HCT116 (cell line): Measurements from ENCODE around the gene AKAP12. TPM values are rescaled to one million over a fixed set of nuclear protein-coding genes. Genes with fewer than 3 reads are reported as not detected.

Experiments used
- ATAC-seq: fragments of 200-7000 bp; cut with Tn5 transposase; 2 replicates; pipeline ENCODE4 v1.9.1; 2020; ENCODE audit warnings: mild to moderate bottlenecking, moderate library complexity
- BruUV-seq: library from RNA; stranded (reverse); fragments of 400-500 nt; replicated peaks from 2 replicates; lab custom pipeline; 2021; lab: Mats Ljungman, UMichigan
- CTCF ChIA-PET: fragments of 300-600 bp; sonication (Branson Sonifier 250); formaldehyde crosslinking; loops from one replicate; lab custom pipeline; 2021; ENCODE audit warnings: antibody characterized with exemption; lab: Charles Lee
- POLR2A ChIA-PET: fragments of 300-600, 350-600 bp; sonication (Branson Sonifier 250); formaldehyde crosslinking; loops from one replicate; lab custom pipeline; 2021; ENCODE audit warnings: antibody characterized with exemption; lab: Charles Lee
- RAD21 ChIA-PET, 2 experiments: fragments of 300-600 bp; sonication (Branson Sonifier 250); formaldehyde crosslinking; loops; one replicate each; lab custom pipeline; 2023; ENCODE audit warnings: low total read pairs in 2 of 2; ENCODE audit not compliant: uncharacterized antibody in 2 of 2, unreplicated experiment in 2 of 2, low non-redundant PET in 1 of 2; lab: Charles Lee
- DNase-seq: peaks from one replicate; pipeline ENCODE4 v3.0.0-alpha.2; 2010; ENCODE audit warnings: low read depth, low spot score
- H2AFZ ChIP-seq: fragments of 200-600 bp; shearing (Covaris generic), sonication (generic); 2 replicates; pipeline ENCODE4 v1.6.1; 2017; ENCODE audit warnings: low read depth, mixed run types, mixed read lengths, antibody characterized with exemption, low read length; ENCODE audit not compliant: poor library complexity, severe bottlenecking
- H3K27ac ChIP-seq: 2 replicates; pipeline ENCODE4 v1.5.1; 2012; ENCODE audit warnings: low read depth, low read length
- H3K27me3 ChIP-seq: fragments of 200-600 bp; sonication (generic); 2 replicates; pipeline ENCODE4 v1.6.1; 2016; ENCODE audit warnings: mixed run types, low read length, mixed read lengths; ENCODE audit not compliant: insufficient read depth
- H3K36me3 ChIP-seq, 2 experiments: fragments of 200-500 bp in 1 of 2; fragments of 200-600 bp in 1 of 2; sonication (Bioruptor generic) in 1 of 2; sonication (generic) in 1 of 2; 2 replicates each; pipeline versions ENCODE4 v1.5.1 to v1.6.1; 2014 to 2016; ENCODE audit warnings: low read length in 2 of 2, inconsistent platforms in 1 of 2, mixed read lengths in 1 of 2, mixed run types in 1 of 2; ENCODE audit not compliant: insufficient read depth in 2 of 2, control insufficient read depth in 1 of 2
- H3K4me1 ChIP-seq, 2 experiments: fragments of 200-600 bp in 1 of 2; sonication (generic) in 1 of 2; 2 replicates each; pipeline versions ENCODE4 v1.5.1 to v1.6.1; 2012 to 2017; ENCODE audit warnings: low read length in 2 of 2, inconsistent platforms in 1 of 2, mild to moderate bottlenecking in 1 of 2, mixed read lengths in 1 of 2, mixed run types in 1 of 2, moderate library complexity in 1 of 2; ENCODE audit not compliant: insufficient read depth in 2 of 2, control insufficient read depth in 1 of 2
- H3K4me2 ChIP-seq: fragments of 200-600 bp; sonication (generic); 2 replicates; pipeline ENCODE4 v1.6.1; 2017; ENCODE audit warnings: mixed run types, low read length, mixed read lengths
- H3K4me3 ChIP-seq, 2 experiments: fragments of 200-600 bp in 1 of 2; sonication (generic) in 1 of 2; replicated peaks in 1 of 2; 2 replicates each; pipeline ENCODE4 v1.5.1; 2011 to 2016; ENCODE audit warnings: low read length in 2 of 2, control low read depth in 1 of 2, low read depth in 1 of 2, mild to moderate bottlenecking in 1 of 2, mixed read lengths in 1 of 2, mixed run types in 1 of 2
- H3K79me2 ChIP-seq: fragments of 200-600 bp; sonication (generic); 2 replicates; pipeline ENCODE4 v1.6.1; 2017; ENCODE audit warnings: mild to moderate bottlenecking, mixed run types, low read length, moderate library complexity, mixed read lengths; ENCODE audit not compliant: insufficient read depth
- H3K9ac ChIP-seq: fragments of 200-600 bp; sonication (generic); 2 replicates; pipeline ENCODE4 v1.6.1; 2016; ENCODE audit warnings: low read length, mixed read lengths
- H3K9me2 ChIP-seq: fragments of 200-600 bp; sonication (generic), shearing (Covaris generic); 2 replicates; pipeline ENCODE4 v1.6.1; 2017; ENCODE audit warnings: mixed run types, mild to moderate bottlenecking, moderate library complexity; ENCODE audit not compliant: insufficient read depth
- H3K9me3 ChIP-seq, 2 experiments: fragments of 200-500 bp in 1 of 2; fragments of 200-600 bp in 1 of 2; sonication (Bioruptor generic) in 1 of 2; sonication (generic) in 1 of 2; 2 replicates each; pipeline ENCODE4 v1.6.1; 2014 to 2017; ENCODE audit warnings: low read length in 2 of 2, mixed read lengths in 2 of 2, inconsistent platforms in 1 of 2, low read depth in 1 of 2, mild to moderate bottlenecking in 1 of 2, mixed run types in 1 of 2, moderate library complexity in 1 of 2; ENCODE audit not compliant: control insufficient read depth in 1 of 2, insufficient read depth in 1 of 2
- H4K20me1 ChIP-seq: fragments of 200-600 bp; sonication (generic), shearing (Covaris generic); 2 replicates; pipeline ENCODE4 v1.6.1; 2017; ENCODE audit warnings: mixed run types, mild to moderate bottlenecking, moderate library complexity; ENCODE audit not compliant: insufficient read depth
- FOSL1 ChIP-seq: IDR thresholded peaks from 2 replicates; pipeline ENCODE4 v1.6.1; 2012; ENCODE audit warnings: low read depth
- POLR2AphosphoS5 ChIP-seq: IDR thresholded peaks from 2 replicates; pipeline ENCODE4 v1.6.1; 2011; ENCODE audit warnings: mild to moderate bottlenecking, low read depth, low read length, moderate library complexity
- SP1 ChIP-seq: IDR thresholded peaks from 2 replicates; pipeline ENCODE4 v1.6.1; 2012; ENCODE audit warnings: low read depth
- intact Hi-C: fragments of 100-400 bp; cut with micrococcal nuclease; formaldehyde crosslinking; loops from 2 replicates; pipeline ENCODE4 v1.10.0; 2022
- total RNA-seq: library from RNA; stranded (reverse); gene quantifications from one replicate; pipeline ENCODE4 v1.2.1, GENCODE V29; 2021; ENCODE audit not compliant: unreplicated experiment
- TF ChIP-seq, protein P1 (sequence below): IDR thresholded peaks from 2 replicates; pipeline ENCODE4 v1.6.1; 2012

The AKAP12 gene
- total RNA-seq, 1 experiment from 2014 or later: 1,220 TPM

- H3K9ac ChIP-seq: no peak overlapping the region
- intact Hi-C loops: loop anchor here (10.0 kb wide), 1 partner anchor 183 kb away; no protein-coding TSS in a partner anchor
- BruUV-seq: no TSS peak
- H3K4me2 ChIP-seq: no peak overlapping the region
- ChIA-PET POLR2A (interaction anchor here (0.7 kb wide), 1 partner anchor 358 kb away, joined by 5 read pairs; no protein-coding TSS in a partner anchor), CTCF (no interaction called here), RAD21 (no interaction called here)
- DNase-seq (no peak), ATAC-seq (no peak)
- H3K9me3 ChIP-seq: no peaks in the 10 kb centered on the region
- H2AFZ ChIP-seq: no peak overlapping the region
- no peak overlapping the region for H3K27ac ChIP-seq
- peaks cover 99% of the 10 kb centered on the region for H3K79me2 ChIP-seq
- no peaks in the 10 kb centered on the region for H3K27me3 ChIP-seq
- peaks cover 5 to 50% of the 10 kb centered on the region in 2 experiments; a peak in 3 of 4 replicates for H3K4me1 ChIP-seq
- TF ChIP-seq SP1: no peak
- TF ChIP-seq POLR2AphosphoS5: peak; percentile 5; the same call in 1 of the 2 replicates
- H3K36me3 ChIP-seq: peaks cover 0 to 18% of the 10 kb centered on the region in 2 experiments; a peak in 1 of 4 replicates
- H4K20me1 ChIP-seq: peaks cover 3% of the 10 kb centered on the region; the same call in 1 of the 2 replicates
- H3K9me2 ChIP-seq: no peaks in the 10 kb centered on the region
- no peak overlapping the region for H3K4me3 ChIP-seq
Measured at GRCh38 chr6:151248295-151248694, 8.5 kb downstream of the AKAP12 start.

DNA sequence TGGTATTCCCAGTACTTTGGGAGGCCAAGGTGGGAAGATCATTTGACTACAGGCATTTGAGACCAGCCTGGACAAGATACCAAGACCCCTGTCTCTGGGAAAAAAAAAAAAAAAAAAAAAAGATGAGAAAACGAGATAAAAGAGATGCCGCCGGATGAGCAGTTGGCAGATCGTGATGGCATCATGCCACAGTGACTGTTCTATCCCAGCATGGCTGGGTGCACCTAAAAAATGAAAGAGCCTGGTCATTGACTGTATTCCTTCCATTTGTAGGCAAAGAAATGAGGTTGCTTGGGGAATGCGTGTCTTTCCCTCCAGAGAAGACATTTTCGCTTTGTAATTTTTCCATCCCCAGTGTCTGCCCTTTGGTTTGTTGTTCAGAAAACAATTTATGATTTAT, 12.9 kb downstream of the AKAP12 start:
- Histone ChIP-seq H3K4me3 (no peak overlapping the region), H3K27ac (no peak overlapping the region), H3K4me1 (peaks cover 5 to 48% of the 10 kb centered on the region in 2 experiments; a peak in 3 of 4 replicates), H3K4me2 (no peak overlapping the region), H3K36me3 (peaks cover 0 to 8% of the 10 kb centered on the region in 2 experiments; a peak in 1 of 4 replicates), H3K27me3 (no peaks in the 10 kb centered on the region), H2AFZ (no peak overlapping the region), H3K9me3 (no peaks in the 10 kb centered on the region), H3K9me2 (no peaks in the 10 kb centered on the region), H3K79me2 (peaks cover 99% of the 10 kb centered on the region), H3K9ac (no peak overlapping the region), H4K20me1 (peaks cover 5% of the 10 kb centered on the region; the same call in 1 of the 2 replicates)
- RAD21 ChIA-PET: no interaction called here
- no peak for ATAC-seq
- no TSS peak for BruUV-seq
- POLR2A ChIA-PET: no interaction called here
- no peak for DNase-seq
- CTCF ChIA-PET: no interaction called here
- TF ChIP-seq, protein P1, sequence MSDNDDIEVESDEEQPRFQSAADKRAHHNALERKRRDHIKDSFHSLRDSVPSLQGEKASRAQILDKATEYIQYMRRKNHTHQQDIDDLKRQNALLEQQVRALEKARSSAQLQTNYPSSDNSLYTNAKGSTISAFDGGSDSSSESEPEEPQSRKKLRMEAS: no peak
- TF ChIP-seq FOSL1 (no peak), POLR2AphosphoS5 (no peak)
- intact Hi-C loops: no loop called here
